PC-3 (cell line): Measurements from ENCODE around the gene KCNQ1OT1. TPM values are rescaled to one million over a fixed set of nuclear protein-coding genes. Genes with fewer than 3 reads are reported as not detected.

Experiments used
- ATAC-seq: fragments of 200-7000 bp; cut with Tn5 transposase; 2 replicates; pipeline ENCODE4 v1.9.1; 2020; ENCODE audit warnings: mild to moderate bottlenecking, moderate library complexity
- BruUV-seq: library from RNA; stranded (reverse); fragments of 400-500 nt; replicated peaks from 2 replicates; lab custom pipeline; 2021; lab: Mats Ljungman, UMichigan
- CTCF ChIA-PET: fragments of 300-600 bp; sonication (Branson Sonifier 250); formaldehyde crosslinking; loops from one replicate; lab custom pipeline; 2022; ENCODE audit warnings: antibody characterized with exemption; lab: Charles Lee
- POLR2A ChIA-PET: fragments of 300-600 bp; sonication (Branson Sonifier 250); formaldehyde crosslinking; loops from one replicate; lab custom pipeline; 2022; ENCODE audit warnings: antibody characterized with exemption; ENCODE audit not compliant: unreplicated experiment; lab: Charles Lee
- DNase-seq: peaks from one replicate; pipeline ENCODE4 v3.0.0-alpha.2; 2015
- H2AFZ ChIP-seq: fragments of 300-600 bp; sonication (generic); 2 replicates; pipeline ENCODE4 v1.6.0; 2016; ENCODE audit warnings: antibody characterized with exemption, low read length
- H3F3A ChIP-seq: fragments of 300-600 bp; sonication (generic); one replicate; pipeline ENCODE4 v1.6.0; 2017; ENCODE audit warnings: antibody characterized with exemption, low read length, control low read depth, mild to moderate bottlenecking; ENCODE audit not compliant: unreplicated experiment
- H3K27ac ChIP-seq: fragments of 300-600 bp; sonication (generic); 2 replicates; pipeline ENCODE4 v1.5.1; 2016; ENCODE audit warnings: mild to moderate bottlenecking, low read length
- H3K27me3 ChIP-seq: fragments of 300-600 bp; sonication (generic); 2 replicates; pipeline ENCODE4 v1.6.1; 2016; ENCODE audit warnings: low read length, mixed read lengths
- H3K36me3 ChIP-seq: fragments of 300-600 bp; sonication (generic); 2 replicates; pipeline ENCODE4 v1.6.1; 2016; ENCODE audit warnings: low read depth, mixed run types, low read length, mixed read lengths
- H3K4me1 ChIP-seq: fragments of 300-600 bp; sonication (generic); 2 replicates; pipeline ENCODE4 v1.5.1; 2016; ENCODE audit warnings: low read length; ENCODE audit not compliant: insufficient read depth
- H3K4me2 ChIP-seq: fragments of 300-600 bp; sonication (generic); 2 replicates; pipeline ENCODE4 v1.6.0; 2016; ENCODE audit warnings: low read length
- H3K4me3 ChIP-seq: fragments of 300-600 bp; sonication (generic); 2 replicates; pipeline ENCODE4 v1.5.1; 2016; ENCODE audit warnings: mild to moderate bottlenecking, low read length, mixed read lengths
- H3K79me2 ChIP-seq: fragments of 300-600 bp; sonication (generic); 2 replicates; pipeline ENCODE4 v1.6.1; 2017; ENCODE audit warnings: low read length, mixed read lengths
- H3K9ac ChIP-seq: fragments of 300-600 bp; sonication (generic); 2 replicates; pipeline ENCODE4 v1.6.0; 2016; ENCODE audit warnings: mild to moderate bottlenecking, low read length
- H3K9me2 ChIP-seq: fragments of 300-600 bp; sonication (generic); replicated peaks from 2 replicates; pipeline ENCODE4 v1.6.1; 2016; ENCODE audit warnings: mixed run types, low read length, mixed read lengths
- H3K9me3 ChIP-seq: fragments of 300-600 bp; sonication (generic); 2 replicates; pipeline ENCODE4 v1.6.1; 2016; ENCODE audit warnings: low read length, mixed read lengths
- H4K20me1 ChIP-seq: fragments of 300-600 bp; sonication (generic); 2 replicates; pipeline ENCODE4 v1.6.1; 2016; ENCODE audit warnings: low read length, mixed read lengths
- CTCF ChIP-seq: fragments of 300-600 bp; sonication (generic); conservative IDR thresholded peaks from 2 replicates; pipeline ENCODE4 v1.5.1; 2017; ENCODE audit warnings: antibody characterized with exemption, low read depth, mild to moderate bottlenecking, low read length
- EZH2 ChIP-seq: fragments of 300-600 bp; sonication (generic); IDR thresholded peaks from one replicate; pipeline ENCODE4 v1.6.1; 2017; ENCODE audit warnings: antibody characterized with exemption, mild to moderate bottlenecking, low read length; ENCODE audit not compliant: unreplicated experiment
- EZH2phosphoT487 ChIP-seq: fragments of 300-600 bp; sonication (generic); IDR thresholded peaks from 2 replicates; pipeline ENCODE4 v1.6.1; 2018; ENCODE audit warnings: mild to moderate bottlenecking, antibody characterized with exemption, low read length, borderline replicate concordance
- intact Hi-C: fragments of 100-400 bp; cut with micrococcal nuclease; formaldehyde crosslinking; loops from 2 replicates; pipeline ENCODE4 v1.9.0; 2023
- total RNA-seq: library from RNA; depleted of rRNA; stranded (reverse); fragments of >200 nt; gene quantifications from 2 replicates; pipeline ENCODE4 v1.2.3, GENCODE V29; 2014

Gene KCNQ1OT1
- total RNA-seq, 1 experiment from 2014 or later = 1.5 TPM

GRCh38 chr11:2732261-2732939, 32.6 kb upstream of the KCNQ1OT1 start:
- Histone ChIP-seq H3K27ac (no peak overlapping the region), H3K79me2 (no peaks in the 10 kb centered on the region), H4K20me1 (no peaks in the 10 kb centered on the region), H3K9ac (no peak overlapping the region), H3F3A (no peaks in the 10 kb centered on the region), H3K4me3 (no peak overlapping the region), H3K27me3 (no peaks in the 10 kb centered on the region), H3K4me2 (no peak overlapping the region), H2AFZ (no peak overlapping the region), H3K4me1 (peaks cover 14% of the 10 kb centered on the region), H3K9me2 (no peaks in the 10 kb centered on the region), H3K9me3 (no peaks in the 10 kb centered on the region), H3K36me3 (no peaks in the 10 kb centered on the region)
- ChIA-PET CTCF (no interaction called here), POLR2A (no interaction called here)
- no TSS peak for BruUV-seq
- intact Hi-C loops = no loop called here
- ATAC-seq (no peak), DNase-seq (no peak)
- TF ChIP-seq CTCF = no peak
- TF ChIP-seq EZH2 = no peak
- no peak for TF ChIP-seq EZH2phosphoT487

GRCh38 chr11:2731130-2732125, 31.6 kb upstream of the KCNQ1OT1 start:
- Histone ChIP-seq H3K36me3 (no peaks in the 10 kb centered on the region), H2AFZ (no peak overlapping the region), H3K27ac (no peak overlapping the region), H3K4me3 (no peak overlapping the region), H3K27me3 (no peaks in the 10 kb centered on the region), H3K9ac (no peak overlapping the region), H3K9me3 (no peaks in the 10 kb centered on the region), H3K9me2 (no peaks in the 10 kb centered on the region), H3K79me2 (no peaks in the 10 kb centered on the region), H3K4me1 (peaks cover 8% of the 10 kb centered on the region; the same call in 1 of the 2 replicates), H4K20me1 (no peaks in the 10 kb centered on the region), H3K4me2 (no peak overlapping the region), H3F3A (no peaks in the 10 kb centered on the region)
- ChIA-PET POLR2A (no interaction called here), CTCF (no interaction called here)
- DNase-seq (no peak), ATAC-seq (no peak)
- BruUV-seq = no TSS peak
- TF ChIP-seq CTCF (no peak), EZH2phosphoT487 (no peak), EZH2 (no peak)
- intact Hi-C loops = no loop called here
